Activated CD8-positive, alpha-beta T cell treated with anti-CD3 and anti-CD28 coated beads for 36 hours (primary cell): ENCODE measurements around the gene RNASEH1. TPM values are rescaled to one million over a fixed set of nuclear protein-coding genes. Genes with fewer than 3 reads are reported as not detected.

ENCODE experiments used
- ATAC-seq: fragments of 200-7000 bp; cut with Tn5 transposase; one replicate; pipeline ENCODE4 v1.10.0; 2021; ENCODE audit warnings: mild to moderate bottlenecking, moderate library complexity
- CTCF ChIA-PET: fragments of 350-600 bp; sonication (Branson Sonifier 250); formaldehyde crosslinking; loops from one replicate; lab custom pipeline; 2021; ENCODE audit warnings: antibody characterized with exemption; lab: Charles Lee
- POLR2A ChIA-PET: fragments of 350-600 bp; sonication (Branson Sonifier 250); formaldehyde crosslinking; loops from one replicate; lab custom pipeline; 2021; ENCODE audit warnings: antibody characterized with exemption; lab: Charles Lee
- DNase-seq: peaks from one replicate; pipeline ENCODE4 v3.0.0-alpha.2; 2020
- H3K27ac Mint-ChIP-seq: one replicate; pipeline ENCODE4 v1.8.0; 2021; ENCODE audit warnings: mild to moderate bottlenecking, mixed read lengths
- H3K27me3 Mint-ChIP-seq: one replicate; pipeline ENCODE4 v1.8.0; 2021; ENCODE audit warnings: mixed read lengths
- H3K36me3 Mint-ChIP-seq: one replicate; pipeline ENCODE4 v1.8.0; 2021; ENCODE audit warnings: low read depth, mixed read lengths
- H3K4me1 Mint-ChIP-seq: one replicate; pipeline ENCODE4 v1.8.0; 2021; ENCODE audit warnings: low read depth, mixed read lengths
- H3K4me3 Mint-ChIP-seq: one replicate; pipeline ENCODE4 v1.8.0; 2021; ENCODE audit warnings: mild to moderate bottlenecking, moderate library complexity, mixed read lengths
- H3K9me3 Mint-ChIP-seq: one replicate; pipeline ENCODE4 v1.8.0; 2021; ENCODE audit warnings: mixed read lengths
- intact Hi-C: fragments of 100-400 bp; cut with micrococcal nuclease; formaldehyde crosslinking; loops from one replicate; pipeline ENCODE4 v1.10.0; 2022
- total RNA-seq, 2 experiments: library from RNA; stranded (reverse); gene quantifications; one replicate each; pipeline ENCODE4 v1.2.3, GENCODE V29; 2021
- TF ChIP-seq, protein P1 (sequence below): fragments of 200-600 bp; IDR thresholded peaks from one replicate; pipeline ENCODE4 v1.8.0; 2022; ENCODE audit warnings: antibody characterized with exemption, mild to moderate bottlenecking

RNASEH1 gene
- total RNA-seq, 2 experiments from 2014 or later = 23.4 to 24.7 TPM

DNA sequence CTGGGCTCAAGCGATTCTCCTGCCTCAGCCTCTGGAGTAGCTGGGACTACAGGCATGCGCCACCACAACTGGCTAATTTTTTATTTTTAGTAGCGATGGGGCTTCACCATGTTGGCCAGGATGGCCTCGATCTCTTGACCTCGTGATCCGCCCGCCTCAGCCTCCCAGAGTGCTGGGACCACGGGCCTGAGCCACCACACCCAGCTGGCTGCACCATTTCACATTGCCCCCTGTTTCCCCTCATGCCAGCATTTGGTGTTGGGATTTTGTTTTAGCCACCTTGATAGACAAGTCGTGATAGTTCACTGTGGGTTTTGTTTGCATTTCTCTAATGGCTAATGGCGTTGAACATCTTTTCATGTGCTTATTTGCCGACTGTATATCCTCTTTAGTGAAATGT lies 31.0 kb upstream of the RNASEH1 start:
- H3K4me3 Mint-ChIP-seq = no peak overlapping the region
- POLR2A ChIA-PET = interaction anchor here (0.7 kb wide), 1 partner anchor 62 kb away, joined by 3 read pairs; no protein-coding TSS in a partner anchor
- DNase-seq (no peak), ATAC-seq (no peak)
- H3K36me3 Mint-ChIP-seq = peaks cover 7% of the 10 kb centered on the region
- H3K27me3 Mint-ChIP-seq = no peaks in the 10 kb centered on the region
- H3K9me3 Mint-ChIP-seq = no peaks in the 10 kb centered on the region
- H3K4me1 Mint-ChIP-seq = no peaks in the 10 kb centered on the region
- CTCF ChIA-PET = no interaction called here
- TF ChIP-seq, protein P1, sequence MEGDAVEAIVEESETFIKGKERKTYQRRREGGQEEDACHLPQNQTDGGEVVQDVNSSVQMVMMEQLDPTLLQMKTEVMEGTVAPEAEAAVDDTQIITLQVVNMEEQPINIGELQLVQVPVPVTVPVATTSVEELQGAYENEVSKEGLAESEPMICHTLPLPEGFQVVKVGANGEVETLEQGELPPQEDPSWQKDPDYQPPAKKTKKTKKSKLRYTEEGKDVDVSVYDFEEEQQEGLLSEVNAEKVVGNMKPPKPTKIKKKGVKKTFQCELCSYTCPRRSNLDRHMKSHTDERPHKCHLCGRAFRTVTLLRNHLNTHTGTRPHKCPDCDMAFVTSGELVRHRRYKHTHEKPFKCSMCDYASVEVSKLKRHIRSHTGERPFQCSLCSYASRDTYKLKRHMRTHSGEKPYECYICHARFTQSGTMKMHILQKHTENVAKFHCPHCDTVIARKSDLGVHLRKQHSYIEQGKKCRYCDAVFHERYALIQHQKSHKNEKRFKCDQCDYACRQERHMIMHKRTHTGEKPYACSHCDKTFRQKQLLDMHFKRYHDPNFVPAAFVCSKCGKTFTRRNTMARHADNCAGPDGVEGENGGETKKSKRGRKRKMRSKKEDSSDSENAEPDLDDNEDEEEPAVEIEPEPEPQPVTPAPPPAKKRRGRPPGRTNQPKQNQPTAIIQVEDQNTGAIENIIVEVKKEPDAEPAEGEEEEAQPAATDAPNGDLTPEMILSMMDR = no peak
- intact Hi-C loops = no loop called here
- no peak overlapping the region for H3K27ac Mint-ChIP-seq

DNA sequence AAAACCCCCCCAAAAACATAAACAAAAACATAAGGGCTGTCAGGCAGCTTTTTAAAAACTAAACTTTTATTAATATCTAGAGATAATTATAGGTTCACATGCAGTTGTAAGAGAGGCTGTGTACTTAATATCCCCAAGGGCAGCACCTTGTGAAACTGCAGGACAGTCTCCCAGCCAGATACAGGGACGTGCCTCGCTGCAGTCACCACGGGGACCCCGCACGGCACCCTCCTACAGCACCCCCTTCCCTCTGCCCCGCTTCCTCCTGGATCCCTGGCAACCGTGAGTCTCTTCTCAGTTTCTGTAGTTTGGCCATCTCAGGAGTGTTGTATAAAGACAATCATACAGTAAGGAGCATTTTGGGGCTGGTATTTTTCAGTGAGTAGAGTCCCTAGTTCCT lies 30.0 kb upstream of the RNASEH1 start:
- ChIA-PET CTCF (no interaction called here), POLR2A (interaction anchor here (1.9 kb wide), 1 partner anchor 12 kb away, joined by 7 read pairs; no protein-coding TSS in a partner anchor)
- Mint-ChIP-seq H3K27me3 (no peaks in the 10 kb centered on the region), H3K4me1 (no peaks in the 10 kb centered on the region), H3K36me3 (peaks cover 7% of the 10 kb centered on the region), H3K9me3 (no peaks in the 10 kb centered on the region), H3K27ac (no peak overlapping the region), H3K4me3 (no peak overlapping the region)
- ATAC-seq = no peak
- no peak for DNase-seq
- intact Hi-C loops = no loop called here
- TF ChIP-seq, protein P1 = no peak

DNA sequence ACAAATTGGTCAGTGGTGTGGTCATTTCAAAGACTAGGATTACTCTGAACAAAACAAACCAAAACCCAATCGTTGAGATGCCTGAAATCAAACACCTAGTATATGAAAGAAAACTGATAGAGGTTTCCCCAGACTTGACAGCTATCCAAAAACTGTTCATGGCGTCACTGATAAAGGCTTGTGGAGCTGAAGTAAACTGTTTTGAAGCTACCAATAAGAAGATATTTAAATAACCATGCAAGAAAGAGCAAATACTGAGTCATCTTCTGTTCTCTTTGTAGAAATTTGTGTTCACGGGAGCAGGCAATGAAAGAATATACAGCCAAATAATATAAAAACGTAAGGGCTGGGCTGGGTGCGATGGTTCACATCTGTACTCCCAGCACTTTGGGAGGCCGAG lies 29.3 kb upstream of the RNASEH1 start:
- no peaks in the 10 kb centered on the region for H3K27me3 Mint-ChIP-seq
- H3K36me3 Mint-ChIP-seq = peaks cover 7% of the 10 kb centered on the region
- ATAC-seq (no peak), DNase-seq (no peak)
- POLR2A ChIA-PET = interaction anchor here (1.1 to 1.9 kb wide), 2 partner anchors 9 to 12 kb away, joined by 6 to 7 read pairs; no protein-coding TSS in a partner anchor
- H3K9me3 Mint-ChIP-seq = no peaks in the 10 kb centered on the region
- CTCF ChIA-PET = no interaction called here
- H3K4me1 Mint-ChIP-seq = no peaks in the 10 kb centered on the region
- H3K4me3 Mint-ChIP-seq = no peak overlapping the region
- intact Hi-C loops = no loop called here
- H3K27ac Mint-ChIP-seq = no peak overlapping the region
- TF ChIP-seq, protein P1 = no peak

DNA sequence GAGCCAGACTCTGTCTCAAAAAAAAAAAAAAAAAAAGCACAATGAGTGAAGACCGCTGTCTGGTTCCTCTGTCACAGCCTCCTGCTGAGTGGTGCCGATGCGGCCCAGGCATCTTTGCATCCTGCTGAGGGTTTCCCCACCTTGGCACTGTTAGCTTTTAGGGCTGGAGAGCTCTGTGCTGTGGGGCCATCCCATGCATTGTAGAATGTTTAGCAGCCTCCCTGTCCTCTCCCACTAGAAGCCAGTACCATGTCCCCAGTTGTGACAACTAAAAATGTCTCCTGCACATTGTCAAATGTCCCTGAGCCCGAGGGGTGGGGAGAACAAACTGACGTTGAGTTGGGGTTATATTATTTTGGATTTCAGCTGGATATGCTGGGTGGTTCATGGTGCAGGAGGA lies 28.9 kb upstream of the RNASEH1 start:
- intact Hi-C loops = no loop called here
- no peaks in the 10 kb centered on the region for H3K9me3 Mint-ChIP-seq
- CTCF ChIA-PET = no interaction called here

DNA sequence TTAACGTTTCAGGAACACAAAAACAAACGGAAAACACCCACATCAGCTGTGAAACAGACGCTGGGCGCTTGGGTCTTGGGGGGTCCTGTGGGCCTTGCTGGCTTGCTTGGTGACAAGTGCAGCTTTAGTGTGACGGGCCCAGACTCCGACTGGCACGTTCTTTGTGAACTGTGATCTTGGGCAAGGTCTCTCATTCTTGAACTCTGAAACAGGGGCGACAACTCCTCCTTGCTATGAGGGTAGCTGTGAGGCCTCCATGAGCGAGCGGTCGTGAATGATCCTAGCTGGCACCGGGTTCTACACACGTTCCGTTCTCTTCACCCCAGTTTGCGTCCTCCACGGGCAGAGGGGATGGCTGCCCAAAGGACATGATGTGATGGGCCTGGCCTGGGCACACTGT lies 28.1 kb upstream of the RNASEH1 start:
- ChIA-PET CTCF (no interaction called here), POLR2A (interaction anchor here (1.4 to 1.9 kb wide), 2 partner anchors 9 to 10 kb away, joined by 3 to 7 read pairs; partner anchors contain the start of gene COLEC11)
- Mint-ChIP-seq H3K4me1 (peaks cover 3% of the 10 kb centered on the region), H3K27me3 (no peaks in the 10 kb centered on the region), H3K4me3 (no peak overlapping the region), H3K36me3 (peaks cover 16% of the 10 kb centered on the region), H3K9me3 (no peaks in the 10 kb centered on the region), H3K27ac (no peak overlapping the region)
- TF ChIP-seq, protein P1 = no peak
- ATAC-seq = no peak
- intact Hi-C loops = no loop called here
- DNase-seq = no peak

More for the DNA sequence above, 28.9 kb upstream of the RNASEH1 start:
- H3K27ac Mint-ChIP-seq = no peak overlapping the region
- ATAC-seq = no peak
- no peak overlapping the region for H3K4me3 Mint-ChIP-seq
- no peak for DNase-seq
- H3K36me3 Mint-ChIP-seq = peaks cover 8% of the 10 kb centered on the region
- no peaks in the 10 kb centered on the region for H3K4me1 Mint-ChIP-seq
- H3K27me3 Mint-ChIP-seq = no peaks in the 10 kb centered on the region
- TF ChIP-seq, protein P1 = no peak
- POLR2A ChIA-PET = interaction anchor here (1.1 to 1.9 kb wide), 3 partner anchors 8 to 11 kb away, joined by 3 to 7 read pairs (median 6); partner anchors contain the start of gene COLEC11
